GM12872 (cell line): ENCODE results near the gene NCAPD2.

Experiments
- TF ChIP-seq, protein P1 (sequence below): IDR thresholded peaks from 3 replicates; pipeline ENCODE4 v1.5.1; 2011; ENCODE audit warnings: low read depth, mild to moderate bottlenecking, low read length, moderate library complexity; ENCODE audit not compliant: insufficient read depth

The NCAPD2 gene

DNA sequence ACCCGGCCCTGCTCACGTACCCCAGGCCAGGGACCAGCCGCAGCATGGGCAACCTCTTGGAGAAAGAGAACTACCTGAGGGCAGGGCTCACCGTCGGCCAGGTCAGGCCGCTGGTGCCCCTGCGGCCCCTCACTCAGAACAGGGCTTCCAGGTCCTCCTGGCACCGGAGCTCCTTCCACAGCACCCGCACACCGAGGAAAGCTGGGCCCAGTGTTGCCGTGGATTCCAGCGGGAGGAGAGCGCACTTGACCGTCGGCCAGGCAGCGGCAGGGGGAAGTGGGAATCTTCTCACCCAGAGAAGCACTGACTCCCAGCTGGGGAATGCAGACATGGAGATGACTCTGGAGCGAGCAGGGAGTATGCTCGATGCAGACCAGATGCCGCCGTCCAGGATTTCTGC, 15.5 kb upstream of the NCAPD2 start:
- TF ChIP-seq, protein P1, sequence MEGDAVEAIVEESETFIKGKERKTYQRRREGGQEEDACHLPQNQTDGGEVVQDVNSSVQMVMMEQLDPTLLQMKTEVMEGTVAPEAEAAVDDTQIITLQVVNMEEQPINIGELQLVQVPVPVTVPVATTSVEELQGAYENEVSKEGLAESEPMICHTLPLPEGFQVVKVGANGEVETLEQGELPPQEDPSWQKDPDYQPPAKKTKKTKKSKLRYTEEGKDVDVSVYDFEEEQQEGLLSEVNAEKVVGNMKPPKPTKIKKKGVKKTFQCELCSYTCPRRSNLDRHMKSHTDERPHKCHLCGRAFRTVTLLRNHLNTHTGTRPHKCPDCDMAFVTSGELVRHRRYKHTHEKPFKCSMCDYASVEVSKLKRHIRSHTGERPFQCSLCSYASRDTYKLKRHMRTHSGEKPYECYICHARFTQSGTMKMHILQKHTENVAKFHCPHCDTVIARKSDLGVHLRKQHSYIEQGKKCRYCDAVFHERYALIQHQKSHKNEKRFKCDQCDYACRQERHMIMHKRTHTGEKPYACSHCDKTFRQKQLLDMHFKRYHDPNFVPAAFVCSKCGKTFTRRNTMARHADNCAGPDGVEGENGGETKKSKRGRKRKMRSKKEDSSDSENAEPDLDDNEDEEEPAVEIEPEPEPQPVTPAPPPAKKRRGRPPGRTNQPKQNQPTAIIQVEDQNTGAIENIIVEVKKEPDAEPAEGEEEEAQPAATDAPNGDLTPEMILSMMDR = no peak

DNA sequence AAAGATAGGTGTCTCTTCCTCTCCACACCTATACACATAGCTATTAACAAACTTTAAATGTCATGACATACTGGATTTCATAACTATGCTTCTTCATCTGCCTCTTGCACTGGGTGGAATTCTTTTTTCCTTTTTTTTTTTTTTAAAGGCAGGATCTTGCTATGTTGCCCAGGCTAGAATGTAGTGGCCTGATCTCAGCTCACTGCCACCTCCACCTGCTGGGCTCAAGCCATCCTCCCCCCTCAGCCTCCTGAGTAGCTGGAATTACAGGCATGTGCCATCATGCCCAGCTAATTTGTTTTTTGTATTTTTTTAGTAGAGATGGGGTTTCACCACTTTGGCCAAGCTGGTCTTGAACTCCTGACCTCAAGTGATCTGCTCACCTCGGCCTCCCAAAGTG, 5.7 kb upstream of the NCAPD2 start:
- TF ChIP-seq, protein P1 = no peak

DNA sequence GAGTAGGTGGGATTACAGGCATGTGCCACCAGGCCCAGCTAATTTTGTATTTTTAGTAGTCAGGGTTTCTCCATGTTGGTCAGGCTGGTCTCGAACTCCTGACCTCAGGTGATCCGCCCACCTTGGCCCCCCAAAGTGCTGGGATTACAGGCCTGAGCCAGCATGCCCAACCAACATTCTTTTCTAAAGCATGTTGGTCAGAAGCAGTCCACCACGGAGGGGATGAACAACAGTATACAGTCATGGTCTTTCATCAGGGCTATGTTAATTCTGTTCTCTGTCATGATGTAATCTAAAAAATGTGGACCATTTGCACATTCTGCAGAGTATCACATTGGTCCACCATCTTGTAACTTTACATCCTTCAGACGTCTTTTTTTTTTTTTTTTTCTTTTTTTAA, 4.5 kb upstream of the NCAPD2 start:
- TF ChIP-seq, protein P1 = no peak

DNA sequence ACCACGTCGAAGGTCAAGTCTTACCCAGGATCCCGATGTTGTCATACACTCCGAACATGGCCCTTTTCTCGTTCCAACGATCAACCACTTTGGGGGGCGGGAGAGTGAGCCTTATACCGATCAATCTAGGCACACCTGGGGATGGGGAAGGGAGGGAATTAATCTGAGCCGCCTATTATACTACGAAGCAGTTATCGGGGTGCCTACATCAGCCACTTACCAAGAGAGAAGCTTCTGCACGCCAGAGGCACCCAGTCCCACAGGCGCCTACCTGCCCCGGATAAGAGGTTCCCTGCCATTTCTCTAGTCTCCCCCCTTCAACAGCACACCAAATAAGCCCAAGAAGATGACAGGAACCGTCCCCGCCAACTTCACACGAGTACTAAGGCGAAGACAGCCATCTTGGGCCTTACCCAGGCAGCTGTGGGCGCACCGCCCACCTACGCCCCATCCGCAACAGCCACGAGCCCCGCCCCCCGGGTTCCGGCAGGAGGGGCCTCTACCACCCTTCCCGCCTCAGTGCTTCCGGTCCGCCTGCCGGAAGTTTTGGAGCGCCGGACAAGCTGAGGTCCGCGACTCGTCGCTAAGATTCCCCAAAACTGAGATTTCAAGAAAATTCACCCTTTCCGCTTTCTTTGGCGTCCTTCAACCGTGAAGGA, 935 bp upstream of the NCAPD2 start, which contains the start of gene MRPL51:
Gene MRPL51, minus strand, starts transcription at position 425 of the 659 bp plus-strand sequence. Its CDS starts 126 bp downstream, at position 299.
- TF ChIP-seq, protein P1 = no peak

DNA sequence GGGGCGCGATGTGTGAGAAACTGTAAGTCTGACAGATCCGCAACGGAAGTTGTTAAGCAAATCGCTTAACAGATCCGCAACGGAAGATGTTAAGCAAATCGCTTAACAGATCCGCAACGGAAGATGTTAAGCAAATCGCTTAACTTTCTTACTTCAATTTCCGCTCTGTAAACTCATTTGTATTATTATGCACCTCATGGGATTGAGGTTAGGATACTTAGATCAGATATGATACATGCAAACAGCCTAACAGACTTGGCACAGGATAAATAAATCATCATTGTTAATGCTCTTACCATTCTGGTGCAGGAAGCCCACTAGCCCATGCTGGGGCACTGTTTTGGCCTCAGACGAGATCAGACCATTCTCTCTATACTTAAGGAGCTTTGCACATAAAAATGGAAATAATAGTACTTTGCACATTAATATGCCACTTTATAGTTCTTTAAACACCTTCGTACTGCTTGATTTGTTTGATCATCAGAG, 399 bp downstream of the NCAPD2 start:
- TF ChIP-seq, protein P1 = peak; percentile 33; the same call in 2 of the 3 replicates

DNA sequence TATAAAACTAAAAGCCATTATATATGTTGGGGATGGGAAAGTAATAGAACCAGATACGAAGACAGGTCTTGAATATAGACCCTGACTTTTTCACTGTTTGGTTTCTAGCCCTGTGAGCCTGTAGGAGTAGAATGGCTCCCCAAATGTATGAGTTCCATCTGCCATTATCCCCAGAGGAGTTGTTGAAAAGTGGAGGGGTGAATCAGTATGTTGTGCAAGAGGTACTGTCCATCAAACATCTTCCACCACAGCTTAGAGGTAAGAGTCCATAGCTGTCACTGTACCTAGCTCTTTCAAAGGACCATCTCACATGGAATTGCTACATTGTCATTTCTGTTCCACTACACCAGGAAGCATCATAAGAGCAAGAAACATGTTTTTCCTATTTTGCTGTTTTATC, 1.1 kb downstream of the NCAPD2 start:
- TF ChIP-seq, protein P1 = no peak

DNA sequence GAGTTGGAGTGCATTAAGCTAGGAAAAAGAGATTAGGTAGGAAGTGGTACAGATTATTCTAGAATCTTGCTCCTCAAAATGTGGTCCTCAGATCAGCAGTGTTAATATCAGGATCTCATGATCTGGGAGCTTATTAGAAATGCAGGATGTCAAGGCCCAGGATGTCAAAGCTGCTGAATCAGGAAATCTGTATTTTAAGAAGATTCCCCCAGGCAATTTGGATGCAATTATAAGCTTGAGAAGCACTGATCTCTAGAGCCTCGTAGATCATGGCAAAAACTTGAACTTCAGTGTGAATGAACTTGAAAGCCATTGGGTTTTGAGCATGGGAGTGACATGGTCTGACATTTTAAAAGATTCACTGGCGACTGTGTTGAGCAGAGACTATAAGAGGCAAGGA, 6.6 kb downstream of the NCAPD2 start:
- TF ChIP-seq, protein P1 = no peak
